NCI-H1417 treated with DMSO at 0.1 percent for 48 hours (cell line): ENCODE measurements around the gene NCKAP5.

ENCODE experiments used
- DNase-seq: peaks from one replicate; lab custom pipeline; 2025; lab: John Stamatoyannopoulos, UW

NCKAP5 gene

GRCh38 chr2:133143645-133144044 is 424.6 kb downstream of the NCKAP5 start:
- no peak for DNase-seq

- no peak for DNase-seq
These were observed 426.2 kb downstream of the NCKAP5 start for GRCh38 chr2:133142087-133142486.

- no peak for DNase-seq
These were observed 427.6 kb downstream of the NCKAP5 start for GRCh38 chr2:133140620-133141019.

GRCh38 chr2:133139847-133140533 is 428.3 kb downstream of the NCKAP5 start:
- no peak for DNase-seq

- no peak for DNase-seq
These were observed 429.6 kb downstream of the NCKAP5 start for GRCh38 chr2:133138693-133139092.

GRCh38 chr2:133135035-133135654 is 433.1 kb downstream of the NCKAP5 start:
- no peak for DNase-seq

GRCh38 chr2:133130548-133131246 is 437.6 kb downstream of the NCKAP5 start:
- DNase-seq: no peak

- no peak for DNase-seq
These were observed 443.8 kb downstream of the NCKAP5 start for GRCh38 chr2:133124446-133124845.

- DNase-seq: no peak
These were observed 444.4 kb downstream of the NCKAP5 start for GRCh38 chr2:133123904-133124303.

- DNase-seq: no peak
These were observed 444.9 kb downstream of the NCKAP5 start for GRCh38 chr2:133123393-133123792.

- DNase-seq: no peak
These were observed 445.7 kb downstream of the NCKAP5 start for GRCh38 chr2:133122529-133122928.

- DNase-seq: no peak
These were observed 448.0 kb downstream of the NCKAP5 start for GRCh38 chr2:133120310-133120709.

- no peak for DNase-seq
These were observed 458.1 kb downstream of the NCKAP5 start for GRCh38 chr2:133110201-133110600.

GRCh38 chr2:133109772-133110171 is 458.5 kb downstream of the NCKAP5 start:
- no peak for DNase-seq

- DNase-seq: no peak
These were observed 461.0 kb downstream of the NCKAP5 start for GRCh38 chr2:133107058-133107815.

- DNase-seq: no peak
These were observed 463.4 kb downstream of the NCKAP5 start for GRCh38 chr2:133104871-133105270.

- DNase-seq: no peak
These were observed 469.5 kb downstream of the NCKAP5 start for GRCh38 chr2:133098787-133099186.

- DNase-seq: no peak
These were observed 470.6 kb downstream of the NCKAP5 start for GRCh38 chr2:133097666-133098065.

GRCh38 chr2:133092571-133092970 is 475.7 kb downstream of the NCKAP5 start:
- no peak for DNase-seq

GRCh38 chr2:133090358-133090757 is 477.9 kb downstream of the NCKAP5 start:
- no peak for DNase-seq

- no peak for DNase-seq
These were observed 482.1 kb downstream of the NCKAP5 start for GRCh38 chr2:133086176-133086575.

- no peak for DNase-seq
These were observed 482.6 kb downstream of the NCKAP5 start for GRCh38 chr2:133085646-133086045.

- DNase-seq: no peak
These were observed 486.2 kb downstream of the NCKAP5 start for GRCh38 chr2:133082034-133082433.
